ENCODE data around the gene PJA1.

The PJA1 gene

GRCh38 chrX:69163936-69164741 lies 1.1 kb downstream of the PJA1 start:
- no peak for DNase-seq

DNA sequence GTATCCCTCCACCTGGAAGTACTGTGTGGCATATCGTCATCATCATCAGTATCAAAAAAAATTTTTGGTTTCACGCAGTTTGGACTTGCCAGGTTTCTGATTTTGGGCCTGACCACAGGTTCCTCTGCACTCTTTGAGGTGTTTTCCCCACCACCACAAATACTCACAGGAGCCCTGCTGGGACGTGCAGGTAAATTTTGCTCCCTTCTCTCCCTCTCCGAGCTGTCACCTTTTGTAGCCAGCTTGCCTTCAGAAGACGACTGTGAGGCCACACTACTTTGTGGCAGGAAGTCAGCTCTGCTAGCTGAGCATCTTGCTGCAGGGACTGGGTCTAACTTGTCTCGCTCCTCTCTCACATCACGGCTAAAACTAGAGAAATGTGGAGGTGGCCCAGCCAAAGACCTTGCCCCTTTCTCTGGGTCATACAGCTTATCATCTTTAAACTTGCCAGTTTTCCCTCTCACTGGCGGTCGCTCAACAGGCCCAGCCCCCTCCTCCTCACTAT lies 2.8 kb downstream of the PJA1 start:
- DNase-seq = no peak

DNA sequence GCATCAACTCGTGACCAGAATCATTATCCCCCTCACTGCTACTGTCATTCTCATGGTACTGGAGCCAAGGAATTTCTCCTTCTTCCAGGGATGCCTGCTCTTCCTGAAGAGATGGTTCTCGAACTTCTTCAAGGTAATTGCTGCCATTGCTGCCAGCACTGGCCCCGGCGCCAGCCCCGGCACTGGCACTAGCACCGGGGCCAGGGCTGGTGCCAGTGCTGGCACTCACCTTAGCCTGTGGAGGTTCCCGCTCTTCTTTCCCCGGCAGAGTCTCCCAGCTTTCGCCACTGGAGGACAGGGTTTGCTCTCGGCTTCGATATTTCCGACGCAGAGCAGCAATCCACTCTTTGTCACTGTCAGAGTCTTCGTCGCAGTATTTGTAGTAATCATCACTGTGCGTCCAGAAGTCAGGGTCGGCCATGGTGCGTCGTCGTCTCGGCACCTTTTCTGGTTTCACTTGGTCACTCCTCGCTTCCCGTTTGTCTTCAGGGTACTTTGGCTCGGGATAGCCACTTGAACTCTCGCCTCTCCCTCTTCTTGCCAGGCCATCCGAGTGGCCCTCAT lies 3.4 kb downstream of the PJA1 start:
- no peak for DNase-seq

GRCh38 chrX:69161371-69161770 lies 3.9 kb downstream of the PJA1 start:
- DNase-seq = no peak

- DNase-seq = no peak
These were observed 6.9 kb downstream of the PJA1 start for GRCh38 chrX:69158166-69158980.

DNA sequence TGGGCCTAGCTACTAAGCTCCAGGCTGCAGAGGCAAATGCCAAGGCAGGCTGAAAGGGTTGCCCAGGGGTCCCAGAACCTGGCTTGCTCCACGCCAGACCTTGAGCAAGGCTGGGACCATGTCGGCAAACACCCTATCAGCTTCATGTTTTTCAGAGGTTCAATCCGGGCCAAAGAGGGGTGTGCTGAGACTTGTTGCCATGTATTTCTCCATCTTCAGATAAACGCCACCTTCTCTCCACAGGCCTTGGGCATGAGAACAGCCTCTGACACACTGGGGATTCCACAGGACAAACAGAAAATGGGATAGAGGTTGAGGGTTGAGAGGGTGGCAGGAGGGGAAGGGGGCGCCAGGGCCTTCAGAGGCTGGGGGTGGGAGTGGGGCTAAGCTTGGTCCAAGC lies 8.6 kb downstream of the PJA1 start:
- no peak for DNase-seq

DNA sequence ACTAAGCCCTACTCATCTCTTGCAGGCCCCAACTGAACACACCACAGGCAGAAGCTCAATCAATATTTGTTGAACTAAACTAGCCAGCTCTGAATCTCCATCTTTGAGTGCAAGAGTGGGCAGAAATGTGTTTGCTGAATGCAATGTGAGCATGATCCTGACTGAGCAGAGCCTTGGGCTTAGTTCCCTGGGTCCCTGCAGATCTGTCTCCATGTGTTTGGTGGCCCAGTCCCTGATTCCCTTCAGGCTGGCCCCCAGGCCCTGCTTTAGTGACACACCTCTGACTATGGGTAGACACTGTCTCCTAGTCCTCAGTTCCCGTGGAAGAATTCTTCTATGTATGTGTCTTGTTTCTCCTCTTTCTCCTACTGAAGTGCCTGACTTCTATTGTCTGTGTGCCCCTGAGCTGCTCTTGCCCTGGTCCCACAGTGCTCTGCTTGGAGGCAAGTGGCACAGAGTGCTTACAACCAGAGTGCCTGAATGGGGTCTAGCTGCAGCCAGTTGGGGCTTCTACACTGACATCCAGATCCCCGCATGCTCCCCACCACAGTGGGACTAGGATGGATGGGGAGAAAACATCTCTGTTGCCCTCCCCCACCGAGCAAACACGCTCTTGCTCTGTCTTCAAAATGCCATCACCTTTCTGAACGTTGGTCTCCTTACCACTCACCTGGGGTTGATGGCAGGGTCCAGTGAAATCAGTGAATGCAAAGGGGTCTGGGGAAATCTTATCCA lies 9.3 kb downstream of the PJA1 start:
- no peak for DNase-seq

DNA sequence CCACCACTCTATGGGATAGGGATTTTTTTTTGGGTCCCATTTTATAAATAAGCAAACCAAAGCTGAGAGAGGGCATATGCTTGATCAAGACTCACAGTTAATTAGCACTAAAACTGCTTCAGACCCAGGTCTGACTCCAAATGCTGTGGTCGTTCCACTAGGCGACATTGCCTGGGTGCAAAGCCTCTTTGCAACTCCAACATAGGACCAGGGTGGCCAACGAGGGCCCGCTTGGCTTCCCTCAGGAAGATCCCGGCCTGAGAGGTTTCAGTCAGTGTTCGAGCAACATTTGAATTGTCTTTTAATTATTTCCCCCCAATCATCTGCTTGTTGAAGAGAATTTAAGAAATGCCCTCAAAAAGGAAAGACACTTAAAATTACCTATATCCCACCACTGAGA lies 11.2 kb downstream of the PJA1 start:
- no peak for DNase-seq

- no peak for DNase-seq
These were observed 12.1 kb downstream of the PJA1 start for GRCh38 chrX:69153060-69153730.

- no peak for DNase-seq
These were observed 12.8 kb downstream of the PJA1 start for GRCh38 chrX:69152417-69152841.

DNA sequence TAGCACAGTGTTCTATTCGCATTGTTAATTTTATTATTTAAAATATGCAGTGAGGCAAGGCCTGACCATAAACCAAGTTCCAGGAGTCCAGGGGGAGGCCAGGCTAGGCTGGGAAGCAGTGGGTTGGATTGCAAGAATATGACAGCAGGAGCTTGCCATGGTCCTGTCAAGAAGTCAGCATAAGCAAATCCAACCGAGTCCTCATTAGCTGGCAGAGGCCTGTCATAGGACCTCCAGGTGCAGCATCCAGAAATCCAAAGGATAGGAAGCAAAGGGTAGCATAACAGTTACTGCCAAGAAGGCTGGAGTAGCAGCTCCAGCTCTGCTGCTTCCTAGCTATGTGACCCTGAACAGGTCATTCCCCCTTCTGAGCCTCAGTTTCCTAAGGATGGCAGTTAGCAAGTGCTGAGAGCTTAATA lies 13.4 kb downstream of the PJA1 start:
- no peak for DNase-seq

DNA sequence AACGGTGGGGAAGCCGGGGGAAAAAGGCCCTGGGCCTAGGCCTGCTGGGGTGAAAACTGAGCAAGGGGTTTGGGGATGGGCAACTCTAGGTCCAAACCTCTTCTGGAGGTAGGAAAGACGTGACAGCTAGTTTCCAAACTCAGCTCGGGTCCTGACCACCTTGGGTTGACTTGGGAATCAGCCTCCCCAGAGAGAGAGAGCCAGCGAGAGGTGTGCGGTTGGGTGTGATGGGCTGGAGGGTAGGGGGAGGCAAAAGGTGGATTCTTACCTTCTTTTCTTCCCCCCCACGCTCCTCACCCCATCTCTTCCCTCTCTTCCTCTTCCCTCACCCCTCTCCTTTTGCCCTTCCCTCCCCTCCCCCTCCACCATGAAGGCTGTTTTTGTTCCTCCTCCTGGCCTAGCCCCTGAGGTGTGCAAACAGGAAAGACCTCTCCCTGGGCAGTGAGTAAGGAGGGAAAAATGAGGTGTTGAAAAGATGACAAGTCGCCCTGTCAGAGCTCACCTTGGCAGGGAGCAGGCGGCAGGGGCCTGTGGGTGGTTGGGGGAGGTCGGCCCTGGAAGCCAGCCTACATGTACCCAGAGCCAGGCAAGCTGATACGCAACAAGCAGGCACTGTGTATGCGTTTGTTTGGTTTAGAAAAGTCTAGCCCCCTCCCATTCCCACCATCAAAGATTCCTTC lies 14.8 kb downstream of the PJA1 start:
- no peak for DNase-seq

DNA sequence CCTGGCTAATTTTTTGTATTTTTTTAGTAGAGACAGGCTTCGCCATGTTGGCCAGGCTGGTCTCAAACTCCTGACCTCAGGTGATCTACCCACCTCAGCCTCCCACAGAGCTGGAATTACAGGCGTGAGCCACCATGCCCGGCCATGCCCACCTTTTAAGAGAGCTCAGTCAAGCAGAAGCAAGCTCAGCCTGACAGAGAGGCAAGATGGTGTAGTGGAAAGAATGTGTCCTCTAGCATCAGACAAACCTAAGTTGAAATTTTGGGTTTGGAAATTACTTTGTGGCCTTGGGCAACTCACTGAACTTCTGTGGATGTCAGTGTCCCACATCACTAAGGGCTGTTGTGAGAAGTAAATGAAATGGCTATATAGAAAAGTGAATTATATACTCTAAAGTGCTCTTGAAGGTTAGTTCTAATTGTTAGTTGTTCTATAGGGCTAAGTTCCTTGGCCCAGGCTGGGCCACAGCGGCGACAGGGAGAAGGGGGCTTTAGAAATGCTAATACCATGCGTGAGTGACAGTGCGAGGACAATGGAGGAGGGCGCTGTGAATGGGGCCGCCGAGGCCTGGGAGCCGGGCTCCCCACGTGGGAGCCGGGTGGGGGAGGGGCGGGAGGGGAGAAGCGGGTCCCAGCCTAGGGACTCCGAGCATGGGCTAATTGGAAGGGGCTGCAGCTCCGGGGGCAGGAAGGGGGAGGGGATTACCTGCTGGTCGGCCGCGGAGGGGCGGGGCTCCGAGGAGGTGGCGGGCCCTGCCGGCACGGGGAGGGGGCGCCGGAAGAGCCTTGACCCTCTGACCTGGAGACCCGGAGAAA lies 15.6 kb downstream of the PJA1 start:
- no peak for DNase-seq

GRCh38 chrX:69148946-69149345 lies 16.3 kb downstream of the PJA1 start:
- DNase-seq = no peak

DNA sequence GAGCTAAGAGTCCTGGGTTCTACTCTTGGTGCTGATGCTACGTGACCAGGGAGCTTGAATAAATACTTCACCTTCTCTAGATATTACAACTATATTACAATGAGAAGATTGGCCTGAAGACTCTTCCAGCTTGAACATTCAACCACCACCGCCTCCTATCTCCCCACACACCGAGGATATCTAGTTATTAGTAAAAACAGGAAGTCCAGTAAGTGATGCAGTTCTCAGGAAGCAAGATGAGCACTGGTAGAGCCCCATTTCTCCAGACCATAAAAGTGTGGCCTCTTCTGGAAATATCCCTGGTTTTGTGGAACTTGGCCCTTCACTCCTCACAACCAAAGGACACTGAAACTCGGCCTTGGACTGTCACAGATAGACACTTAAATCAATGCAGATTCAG lies 18.5 kb downstream of the PJA1 start:
- DNase-seq = no peak

GRCh38 chrX:69145714-69146113 lies 19.5 kb downstream of the PJA1 start:
- no peak for DNase-seq

DNA sequence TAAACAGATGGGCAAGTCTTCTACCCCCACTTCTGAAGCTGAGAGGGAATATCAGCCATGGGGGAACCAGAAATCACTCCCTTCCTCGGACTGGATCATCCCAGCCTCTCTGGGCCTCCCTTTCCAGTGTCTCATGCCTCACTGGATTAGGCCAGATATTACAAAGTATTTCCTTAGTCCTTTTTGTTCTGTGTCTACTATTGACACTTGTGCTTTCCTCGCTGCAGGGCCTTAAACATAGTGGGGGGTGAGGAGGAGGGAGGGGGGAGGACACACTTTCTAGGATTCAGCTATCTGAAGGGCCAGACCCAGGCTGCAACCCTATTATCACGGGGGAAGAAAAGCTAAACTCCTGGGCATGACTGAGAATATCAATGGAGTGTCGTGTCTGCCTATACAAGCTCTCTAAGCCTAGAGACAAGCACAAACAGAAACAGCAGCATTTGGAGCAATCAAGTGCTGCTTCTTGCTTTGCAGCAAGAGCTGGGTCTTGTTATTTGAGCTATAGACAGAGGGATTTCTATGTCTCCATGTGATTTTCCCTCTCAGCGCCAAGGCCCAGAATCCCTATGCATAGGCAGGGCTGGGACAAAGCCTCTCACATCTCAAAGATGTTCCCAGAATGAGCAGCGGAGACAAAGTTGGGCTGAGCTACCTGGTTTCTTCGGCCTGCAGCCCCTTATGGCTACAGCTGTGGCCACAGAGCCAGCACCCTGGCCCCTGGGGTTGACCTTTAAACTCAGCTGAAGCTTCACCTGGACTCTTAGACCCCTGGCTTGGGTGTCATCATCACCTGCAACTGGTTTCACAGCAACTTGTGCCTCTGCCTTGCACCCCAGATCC lies 20.2 kb downstream of the PJA1 start:
- no peak for DNase-seq

DNA sequence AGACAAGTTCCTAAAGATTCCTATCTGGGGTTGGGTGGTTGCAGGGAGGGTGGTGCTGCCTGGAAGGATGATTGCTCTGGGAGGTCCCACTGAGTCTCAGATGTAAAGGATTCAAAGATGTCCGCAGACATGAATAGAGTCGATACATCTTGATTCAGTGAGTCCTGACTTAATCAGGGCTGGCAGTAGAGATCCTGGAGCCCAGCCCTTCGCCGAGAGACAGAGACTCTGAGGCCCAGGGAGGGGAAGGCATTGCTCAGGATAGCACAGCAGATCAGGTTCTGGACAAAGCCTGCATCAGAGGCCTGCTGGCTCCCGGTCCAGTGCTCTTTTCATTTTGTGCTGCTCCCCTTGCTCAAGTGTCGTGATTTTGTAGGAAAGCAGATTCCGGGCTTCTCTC lies 21.7 kb downstream of the PJA1 start:
- no peak for DNase-seq

GRCh38 chrX:69142788-69143469 lies 22.3 kb downstream of the PJA1 start:
- no peak for DNase-seq
